ACC112 (cell line): ENCODE results near the gene DNAH9.

ENCODE experiments used
- H2AFZ ChIP-seq: fragments of 200-600 bp; sonication (generic); one replicate; pipeline ENCODE4 v1.6.0; 2017; ENCODE audit warnings: antibody characterized with exemption, low read length; ENCODE audit not compliant: unreplicated experiment
- H3K27ac ChIP-seq: fragments of 200-600 bp; sonication (generic); 2 replicates; pipeline ENCODE4 v1.5.1; 2014; ENCODE audit warnings: low read depth, mild to moderate bottlenecking, antibody characterized with exemption, low read length, moderate library complexity
- H3K27me3 ChIP-seq: fragments of 200-600 bp; sonication (generic); 2 replicates; pipeline ENCODE4 v1.6.1; 2014; ENCODE audit warnings: mild to moderate bottlenecking, antibody characterized with exemption, low read length, moderate library complexity, mixed read lengths; ENCODE audit not compliant: insufficient read depth
- H3K36me3 ChIP-seq: fragments of 200-600 bp; sonication (generic); 2 replicates; pipeline ENCODE4 v1.6.1; 2016; ENCODE audit warnings: mild to moderate bottlenecking, antibody characterized with exemption, low read length, moderate library complexity, mixed read lengths; ENCODE audit not compliant: insufficient read depth
- H3K4me1 ChIP-seq: fragments of 200-600 bp; sonication (generic); one replicate; pipeline ENCODE4 v1.6.1; 2016; ENCODE audit warnings: low read length, mixed read lengths; ENCODE audit not compliant: insufficient read depth, unreplicated experiment, control insufficient read depth
- H3K4me3 ChIP-seq: fragments of 200-600 bp; sonication (generic); 2 replicates; pipeline ENCODE4 v1.5.1; 2014; ENCODE audit warnings: mild to moderate bottlenecking, low read depth, low read length
- H3K79me2 ChIP-seq: fragments of 200-600 bp; sonication (generic); one replicate; pipeline ENCODE4 v1.6.0; 2016; ENCODE audit warnings: low read length; ENCODE audit not compliant: control insufficient read depth, unreplicated experiment, insufficient read depth

Gene DNAH9

DNA sequence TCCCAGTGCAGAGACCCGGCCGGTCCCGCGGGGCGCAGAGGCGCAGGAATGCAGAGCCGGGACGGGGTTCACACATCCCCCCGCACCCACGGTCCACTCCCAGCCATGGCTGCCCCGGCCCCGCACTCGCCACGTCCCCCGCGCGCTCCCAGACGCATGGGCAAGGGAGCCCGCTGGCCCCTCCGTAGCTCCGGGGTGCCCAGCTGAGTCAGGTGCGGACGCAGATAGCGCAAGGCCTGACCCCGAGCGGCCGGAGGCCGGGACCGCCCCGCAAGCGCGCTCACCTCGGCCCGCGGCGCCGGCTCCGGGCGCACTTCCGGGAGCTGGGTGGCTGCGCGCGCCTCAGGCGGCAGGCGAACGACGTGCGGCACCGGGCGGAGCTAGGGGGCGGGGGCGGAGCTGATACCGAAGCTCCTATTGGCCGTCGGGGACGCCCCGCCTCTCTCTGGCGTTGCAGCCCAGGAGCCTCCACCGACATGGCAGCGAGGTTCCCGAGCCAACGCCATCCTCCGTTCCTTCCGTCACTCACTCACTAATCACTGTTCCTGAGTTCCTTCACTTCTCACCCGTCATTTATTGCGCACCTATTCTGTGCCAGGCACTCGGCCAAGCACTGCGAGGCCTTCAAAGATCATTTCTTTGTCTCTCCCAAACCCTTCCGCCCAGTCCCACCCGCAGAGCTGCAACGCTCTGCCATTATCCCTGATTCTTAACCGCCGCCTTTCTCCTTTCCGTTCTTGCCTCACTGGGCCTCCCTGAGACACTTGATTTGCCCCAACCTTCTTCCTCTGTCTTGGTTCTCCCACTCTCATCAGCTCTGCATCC lies 399.1 kb downstream of the DNAH9 start, which contains the start of gene ZNF18:
Gene ZNF18, minus strand, starts transcription at position 329 of the 825 bp plus-strand sequence. CDS start 4,646 bp downstream, outside the sequence.
- Histone ChIP-seq H3K27ac (peak within 1 kb of the TSS; percentile 55), H2AFZ (peak within 1 kb of the TSS; percentile 99), H3K36me3 (no peaks in the 10 kb centered on the region), H3K4me1 (no peaks in the 10 kb centered on the region), H3K79me2 (peaks cover 4% of the 10 kb centered on the region), H3K27me3 (no peaks in the 10 kb centered on the region), H3K4me3 (peak within 1 kb of the TSS; percentile 82)

DNA sequence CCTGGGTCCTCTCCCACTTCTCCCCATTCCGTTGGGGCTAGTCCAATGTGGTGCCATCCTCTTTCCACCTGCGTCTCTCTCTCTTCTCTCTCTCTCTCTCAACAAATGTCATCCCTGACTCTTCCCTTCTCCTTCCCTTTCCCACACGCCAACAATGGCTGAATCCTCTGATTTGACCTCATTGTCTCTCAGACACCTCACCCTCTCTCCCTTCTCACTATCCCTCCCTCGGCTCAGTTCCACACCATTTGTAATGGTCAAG lies 399.6 kb downstream of the DNAH9 start:
- H3K27ac ChIP-seq: peak overlapping the region; percentile 39; the same call in 1 of the 2 replicates
- H3K4me1 ChIP-seq: no peaks in the 10 kb centered on the region
- peak overlapping the region; percentile 99 for H2AFZ ChIP-seq
- H3K36me3 ChIP-seq: no peaks in the 10 kb centered on the region
- H3K4me3 ChIP-seq: peak overlapping the region; percentile 82
- H3K79me2 ChIP-seq: peaks cover 4% of the 10 kb centered on the region
- no peaks in the 10 kb centered on the region for H3K27me3 ChIP-seq

DNA sequence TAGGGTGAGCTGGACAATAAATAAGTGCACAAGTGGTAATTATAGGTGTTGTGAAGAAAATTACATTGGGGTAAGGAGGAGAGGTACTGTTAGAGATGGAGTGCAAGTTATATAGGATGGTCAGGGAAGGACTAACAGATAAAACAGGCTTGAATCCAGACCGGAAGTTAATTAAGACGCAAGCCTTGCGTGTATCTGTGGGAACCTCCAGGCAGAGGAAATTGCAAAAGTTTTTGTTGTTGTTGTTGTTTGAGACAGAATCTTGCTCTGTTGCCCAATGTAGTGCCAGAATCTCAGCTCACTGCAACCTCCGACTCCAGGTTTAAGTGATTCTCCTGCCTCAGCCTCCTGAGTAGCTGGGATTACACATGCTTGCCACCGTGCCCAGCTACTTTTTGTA lies 401.4 kb downstream of the DNAH9 start:
- H3K79me2 ChIP-seq: peaks cover 4% of the 10 kb centered on the region

DNA sequence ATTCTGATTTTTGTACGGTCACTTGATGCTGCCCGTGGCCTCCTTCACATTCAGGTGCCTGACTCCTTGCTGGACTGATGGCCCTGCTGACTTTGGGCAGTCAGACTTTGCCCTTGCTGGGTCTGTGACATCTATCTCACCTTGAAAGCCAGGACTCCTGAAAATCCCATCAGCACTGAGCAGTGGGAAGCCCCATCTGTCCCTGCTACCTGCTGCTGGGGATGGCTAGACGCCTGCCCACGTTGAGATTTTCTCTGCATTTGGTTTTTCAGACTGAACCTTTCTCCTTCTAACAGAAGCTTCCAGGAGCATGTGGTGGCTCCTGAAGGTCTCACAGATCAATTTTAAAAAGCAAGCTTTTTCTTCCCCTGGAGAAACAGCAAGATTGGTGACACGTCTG lies 409.2 kb downstream of the DNAH9 start:
- Histone ChIP-seq H2AFZ (no peak overlapping the region), H3K79me2 (no peaks in the 10 kb centered on the region), H3K36me3 (no peaks in the 10 kb centered on the region), H3K27me3 (no peaks in the 10 kb centered on the region), H3K4me1 (peaks cover 5% of the 10 kb centered on the region), H3K4me3 (no peak overlapping the region), H3K27ac (no peak overlapping the region)

More for the DNA sequence above, 401.4 kb downstream of the DNAH9 start:
- Histone ChIP-seq H3K4me3 (no peak overlapping the region), H3K27me3 (no peaks in the 10 kb centered on the region), H3K36me3 (no peaks in the 10 kb centered on the region), H3K27ac (no peak overlapping the region), H2AFZ (no peak overlapping the region), H3K4me1 (no peaks in the 10 kb centered on the region)
